Hepatocyte (in vitro differentiated cells): ENCODE results near the gene SLC4A5.

Experiments used
- CTCF ChIP-seq: fragments of 200-600 bp; sonication (generic); IDR thresholded peaks from 2 replicates; pipeline ENCODE4 v1.5.1; 2016; ENCODE audit warnings: antibody characterized with exemption, mild to moderate bottlenecking; ENCODE audit not compliant: poor library complexity
- EZH2 ChIP-seq: fragments of 200-600 bp; sonication (generic); IDR thresholded peaks from 2 replicates; pipeline ENCODE4 v1.6.1; 2016; ENCODE audit warnings: antibody characterized with exemption, mild to moderate bottlenecking, borderline replicate concordance
- EZH2phosphoT487 ChIP-seq: fragments of 200-600 bp; sonication (generic); IDR thresholded peaks from one replicate; pipeline ENCODE4 v1.6.1; 2018; ENCODE audit warnings: antibody characterized with exemption, mild to moderate bottlenecking, low read depth, moderate library complexity; ENCODE audit not compliant: unreplicated experiment, severe bottlenecking

- TF ChIP-seq CTCF (no peak), EZH2 (no peak), EZH2phosphoT487 (no peak)
Measured at GRCh38 chr2:74219846-74220486, 123.2 kb downstream of the SLC4A5 start.
